B cell (primary cell): ENCODE measurements around the gene RNU4-1. TPM values are rescaled to one million over a fixed set of nuclear protein-coding genes. Genes with fewer than 3 reads are reported as not detected.

ENCODE experiments used
- ATAC-seq: fragments of 200-7000 bp; cut with Tn5 transposase; one replicate; pipeline ENCODE4 v1.10.0; 2021; ENCODE audit warnings: low read depth, mild to moderate bottlenecking, moderate number of reproducible peaks, moderate library complexity
- CTCF ChIA-PET: fragments of 350-600 bp; sonication (Branson Sonifier 250); formaldehyde crosslinking; loops from one replicate; lab custom pipeline; 2021; ENCODE audit warnings: antibody characterized with exemption, inconsistent platforms; lab: Charles Lee
- POLR2A ChIA-PET: fragments of 350-600 bp; sonication (Branson Sonifier 250); formaldehyde crosslinking; loops from one replicate; lab custom pipeline; 2021; ENCODE audit warnings: antibody characterized with exemption; lab: Charles Lee
- DNase-seq: peaks from one replicate; pipeline ENCODE4 v3.0.0; 2013
- H2AFZ ChIP-seq: 2 replicates; pipeline ENCODE4 v1.6.1; 2012; ENCODE audit warnings: mild to moderate bottlenecking, low read depth, low read length; ENCODE audit not compliant: insufficient read depth, poor library complexity, severe bottlenecking
- H3K27ac ChIP-seq, 2 donors: 1 replicate in 1 of 2; 2 replicates in 1 of 2; pipeline ENCODE4 v1.5.1; 2012 to 2013; ENCODE audit warnings: low read length in 2 of 2, mild to moderate bottlenecking in 2 of 2, moderate library complexity in 1 of 2
- H3K27me3 ChIP-seq, 4 experiments: fragments of 200-600 bp in 1 of 4; sonication (generic) in 1 of 4; replicated peaks in 1 of 4; 1 replicate in 2 of 4; 2 replicates in 2 of 4; pipeline versions ENCODE4 v1.6.1 to v1.7.0; 2013 to 2016; ENCODE audit warnings: low read length in 3 of 4, mild to moderate bottlenecking in 2 of 4, mixed read lengths in 1 of 4, moderate library complexity in 1 of 4; ENCODE audit not compliant: insufficient read depth in 4 of 4, control insufficient read depth in 3 of 4; ENCODE audit errors: control extremely low read depth in 1 of 4
- H3K36me3 ChIP-seq, 2 experiments: replicated peaks in 1 of 2; 1 replicate in 1 of 2; 2 replicates in 1 of 2; pipeline versions ENCODE4 v1.6.1 to v1.7.1; 2013; ENCODE audit warnings: low read length in 1 of 2; ENCODE audit not compliant: insufficient read depth in 2 of 2, control insufficient read depth in 1 of 2; ENCODE audit errors: control extremely low read depth in 1 of 2, extremely low read depth in 1 of 2
- H3K4me1 ChIP-seq, 2 donors: fragments of 200-600 bp in 1 of 2; sonication (generic) in 1 of 2; 1 replicate in 1 of 2; 2 replicates in 1 of 2; pipeline versions ENCODE4 v1.5.1 to v1.6.1; 2013 to 2017; ENCODE audit warnings: low read length in 2 of 2; ENCODE audit not compliant: control insufficient read depth in 2 of 2, insufficient read depth in 2 of 2
- H3K4me2 ChIP-seq: replicated peaks from 2 replicates; pipeline ENCODE3; 2012; ENCODE audit warnings: mild to moderate bottlenecking, low read depth, low read length; ENCODE audit not compliant: poor library complexity, severe bottlenecking
- H3K4me3 ChIP-seq, 5 experiments: fragments of 200-600 bp in 1 of 5; sonication (generic) in 1 of 5; 1 replicate in 3 of 5; 2 replicates in 2 of 5; pipeline versions ENCODE4 v1.5.1 to v1.7.0; 2011 to 2016; ENCODE audit warnings: low read length in 4 of 5, mild to moderate bottlenecking in 4 of 5, low read depth in 2 of 5, control low read depth in 1 of 5, moderate library complexity in 1 of 5; ENCODE audit not compliant: insufficient read depth in 1 of 5; ENCODE audit errors: control extremely low read depth in 1 of 5, extremely low read depth in 1 of 5
- H3K79me2 ChIP-seq: fragments of 200-600 bp; sonication (generic); one replicate; pipeline ENCODE4 v1.6.0; 2016; ENCODE audit warnings: low read length; ENCODE audit not compliant: control insufficient read depth, insufficient read depth
- H3K9ac ChIP-seq: fragments of 200-600 bp; sonication (generic); 2 replicates; pipeline ENCODE4 v1.6.1; 2017; ENCODE audit warnings: mild to moderate bottlenecking, low read length, moderate library complexity
- H3K9me3 ChIP-seq, 3 donors: one replicate each; pipeline versions ENCODE4 v1.6.1 to v1.7.1; 2013; ENCODE audit warnings: low read length in 2 of 3; ENCODE audit not compliant: control insufficient read depth in 2 of 3, insufficient read depth in 1 of 3; ENCODE audit errors: control extremely low read depth in 1 of 3
- H4K20me1 ChIP-seq: 2 replicates; pipeline ENCODE4 v1.6.0; 2012; ENCODE audit warnings: mild to moderate bottlenecking, low read length; ENCODE audit not compliant: insufficient read depth, control insufficient read depth, poor library complexity, severe bottlenecking
- H3K27ac Mint-ChIP-seq: one replicate; pipeline ENCODE4 v1.8.0; 2021; ENCODE audit warnings: mixed read lengths
- H3K27me3 Mint-ChIP-seq: one replicate; pipeline ENCODE4 v1.8.0; 2021; ENCODE audit warnings: mixed read lengths
- H3K4me1 Mint-ChIP-seq: one replicate; pipeline ENCODE4 v1.8.0; 2021; ENCODE audit warnings: mixed read lengths
- H3K4me3 Mint-ChIP-seq: one replicate; pipeline ENCODE4 v1.8.0; 2021; ENCODE audit warnings: mixed read lengths
- H3K9me3 Mint-ChIP-seq: one replicate; pipeline ENCODE4 v1.8.0; 2022; ENCODE audit warnings: mixed read lengths; ENCODE audit not compliant: insufficient read depth
- CTCF ChIP-seq: fragments of 200-600 bp; IDR thresholded peaks from one replicate; pipeline ENCODE4 v1.8.0; 2022; ENCODE audit warnings: antibody characterized with exemption, mild to moderate bottlenecking
- EZH2 ChIP-seq: IDR thresholded peaks from 2 replicates; pipeline ENCODE4 v1.6.1; 2012; ENCODE audit warnings: borderline replicate concordance, low read depth, mild to moderate bottlenecking, moderate library complexity, low read length; ENCODE audit not compliant: insufficient read depth, poor library complexity, severe bottlenecking
- WGBS: methylation state at CpG from one replicate; pipeline ENCODE4 v1.1.5; 2013; ENCODE audit warnings: missing lambda C conversion rate; ENCODE audit not compliant: insufficient coverage; 5-methylcytosine and 5-hydroxymethylcytosine counted together
- intact Hi-C: fragments of 100-400 bp; cut with micrococcal nuclease; formaldehyde crosslinking; loops from one replicate; pipeline ENCODE4 v1.10.0; 2022
- polyA plus RNA-seq: library from polyadenylated mRNA; depleted of rRNA; stranded (reverse); fragments of >200 nt; gene quantifications from 2 replicates; pipeline ENCODE4 v1.2.3, GENCODE V29; 2012
- total RNA-seq, 2 donors: library from RNA; stranded (reverse); fragments of 120-200 nt in 1 of 2; gene quantifications; 1 replicate in 1 of 2; 2 replicates in 1 of 2; pipeline versions ENCODE4 v1.2.3 to v1.2.4, GENCODE V29; 2013 to 2022

Gene RNU4-1
- total and polyA plus RNA-seq, 2 donors (not counting 1 experiment from before 2014, with no cell fraction given): 3,269 TPM; not detected in 1

GRCh38 chr12:120332041-120332440 lies 39.0 kb upstream of the RNU4-1 start:
- Histone ChIP-seq H3K27me3 (peaks cover 0 to 10% (median 2%) of the 10 kb centered on the region in 4 experiments), H3K9me3 (peaks cover 1 to 17% (median 10%) of the 10 kb centered on the region in 3 donors), H3K27ac (no peak overlapping the region), H4K20me1 (no peaks in the 10 kb centered on the region), H3K4me1 (no peaks in the 10 kb centered on the region), H3K4me3 (no peak overlapping the region), H3K36me3 (no peaks in the 10 kb centered on the region), H3K4me2 (no peak overlapping the region), H3K79me2 (no peaks in the 10 kb centered on the region), H3K9ac (no peak overlapping the region), H2AFZ (no peak overlapping the region)
- TF ChIP-seq CTCF: no peak
- no peak for TF ChIP-seq EZH2
- ATAC-seq (no peak), DNase-seq (no peak)
- intact Hi-C loops: no loop called here
- Mint-ChIP-seq H3K27ac (no peak overlapping the region), H3K27me3 (peaks cover 16% of the 10 kb centered on the region), H3K9me3 (peaks cover 3% of the 10 kb centered on the region), H3K4me1 (peaks cover 2% of the 10 kb centered on the region), H3K4me3 (no peak overlapping the region)
- ChIA-PET POLR2A (interaction anchor here (0.6 kb wide), 1 partner anchor 137 kb away, joined by 5 read pairs; no protein-coding TSS in a partner anchor), CTCF (no interaction called here)
- 93% methylated on average over 4 of the region's 5 CpGs for WGBS

GRCh38 chr12:120331390-120331789 lies 38.4 kb upstream of the RNU4-1 start:
- no peak overlapping the region for H3K9ac ChIP-seq
- H3K27ac ChIP-seq: no peak overlapping the region
- no peak overlapping the region for H3K4me3 ChIP-seq
- no peaks in the 10 kb centered on the region for H3K36me3 ChIP-seq
- no peaks in the 10 kb centered on the region for H4K20me1 ChIP-seq
- H2AFZ ChIP-seq: no peak overlapping the region
- H3K9me3 ChIP-seq: peaks cover 0 to 10% (median 3%) of the 10 kb centered on the region in 3 donors
- intact Hi-C loops: no loop called here
- no peaks in the 10 kb centered on the region for H3K79me2 ChIP-seq
- no peak overlapping the region for H3K4me2 ChIP-seq
- no peaks in the 10 kb centered on the region for H3K4me1 ChIP-seq
- DNase-seq (no peak), ATAC-seq (no peak)
- ChIA-PET CTCF (no interaction called here), POLR2A (no interaction called here)
- TF ChIP-seq CTCF (no peak), EZH2 (no peak)
- Mint-ChIP-seq H3K4me3 (no peak overlapping the region), H3K27ac (no peak overlapping the region), H3K27me3 (peaks cover 16% of the 10 kb centered on the region), H3K4me1 (peaks cover 2% of the 10 kb centered on the region), H3K9me3 (peaks cover 3% of the 10 kb centered on the region)
- WGBS: 88% methylated on average over 1 of the region's 3 CpGs
- peaks cover 0 to 10% (median 2%) of the 10 kb centered on the region in 4 experiments for H3K27me3 ChIP-seq
